ENCODE data around the gene ZMYND8.
A peak's percentile ranks its signal among the peaks of the same experiment; 100 is the strongest.

ZMYND8 gene

DNA sequence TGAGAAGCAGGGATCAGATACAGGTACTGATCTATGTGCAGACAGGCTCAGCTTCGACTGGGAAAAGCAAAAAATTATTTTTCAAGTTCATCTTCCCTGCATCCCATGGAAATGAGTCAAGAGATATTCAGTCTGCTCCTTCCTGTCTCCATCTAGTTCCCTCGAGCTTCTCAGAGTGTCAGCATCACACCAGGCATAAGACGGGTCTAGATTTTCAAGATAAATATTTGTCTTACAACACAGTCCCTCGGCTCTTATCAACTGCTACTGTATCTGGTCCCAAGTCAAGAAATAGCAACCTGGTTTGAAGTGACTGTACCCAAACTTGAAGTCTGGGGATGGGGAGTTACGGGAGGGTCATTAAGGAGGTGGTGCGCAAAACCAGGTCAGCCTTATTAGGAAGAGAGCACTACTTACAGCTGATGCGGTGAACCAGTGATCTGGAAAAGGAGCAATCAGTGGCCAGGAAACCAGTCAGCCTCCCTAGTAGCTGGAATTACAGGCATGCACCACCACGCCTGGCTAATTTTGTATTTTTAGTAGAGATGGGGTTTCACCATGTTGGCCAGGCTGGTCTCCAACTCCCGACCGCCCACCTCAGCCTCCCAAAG is 29.7 kb downstream of the ZMYND8 start:
- peak; percentile 52 for DNase-seq (ENCODE audit: low read depth)
- H3K4me3 ChIP-seq (replicated peaks; ENCODE audit: low read depth, low read length): no peak overlapping the region
- TF ChIP-seq, protein P1, sequence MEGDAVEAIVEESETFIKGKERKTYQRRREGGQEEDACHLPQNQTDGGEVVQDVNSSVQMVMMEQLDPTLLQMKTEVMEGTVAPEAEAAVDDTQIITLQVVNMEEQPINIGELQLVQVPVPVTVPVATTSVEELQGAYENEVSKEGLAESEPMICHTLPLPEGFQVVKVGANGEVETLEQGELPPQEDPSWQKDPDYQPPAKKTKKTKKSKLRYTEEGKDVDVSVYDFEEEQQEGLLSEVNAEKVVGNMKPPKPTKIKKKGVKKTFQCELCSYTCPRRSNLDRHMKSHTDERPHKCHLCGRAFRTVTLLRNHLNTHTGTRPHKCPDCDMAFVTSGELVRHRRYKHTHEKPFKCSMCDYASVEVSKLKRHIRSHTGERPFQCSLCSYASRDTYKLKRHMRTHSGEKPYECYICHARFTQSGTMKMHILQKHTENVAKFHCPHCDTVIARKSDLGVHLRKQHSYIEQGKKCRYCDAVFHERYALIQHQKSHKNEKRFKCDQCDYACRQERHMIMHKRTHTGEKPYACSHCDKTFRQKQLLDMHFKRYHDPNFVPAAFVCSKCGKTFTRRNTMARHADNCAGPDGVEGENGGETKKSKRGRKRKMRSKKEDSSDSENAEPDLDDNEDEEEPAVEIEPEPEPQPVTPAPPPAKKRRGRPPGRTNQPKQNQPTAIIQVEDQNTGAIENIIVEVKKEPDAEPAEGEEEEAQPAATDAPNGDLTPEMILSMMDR (IDR thresholded peaks at IDR 0.05; ENCODE audit: low read length, missing control alignments): no peak

DNA sequence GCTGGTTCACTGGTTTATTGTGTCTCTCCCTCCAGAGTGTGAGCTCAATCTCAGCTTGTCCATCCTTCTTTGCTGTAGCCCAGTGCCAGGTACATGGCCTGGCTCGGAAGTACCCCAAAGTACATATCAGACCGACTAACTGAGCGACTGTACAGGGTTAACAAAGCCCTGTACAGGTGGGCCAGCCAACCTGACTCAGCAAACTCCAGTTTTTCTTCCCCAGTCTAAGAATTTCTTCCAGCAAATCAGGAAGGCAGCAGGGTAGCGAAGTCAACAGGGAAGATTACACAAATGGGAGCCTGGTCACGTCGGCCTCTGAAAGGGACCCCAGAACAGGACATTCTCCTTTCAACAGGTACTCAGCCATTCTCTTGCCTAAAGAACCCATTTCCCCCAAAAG is 31.3 kb downstream of the ZMYND8 start:
- TF ChIP-seq, protein P1 (IDR thresholded peaks at IDR 0.05; ENCODE audit: low read length, missing control alignments): no peak
- no peak overlapping the region for H3K4me3 ChIP-seq (replicated peaks; ENCODE audit: low read depth, low read length)
- no peak for DNase-seq (ENCODE audit: low read depth)

GRCh38 chr20:47320990-47321805 is 35.3 kb downstream of the ZMYND8 start:
- TF ChIP-seq, protein P1 (IDR thresholded peaks at IDR 0.05; ENCODE audit: low read length, missing control alignments): no peak
- no peak for DNase-seq (ENCODE audit: low read depth)
- no peak overlapping the region for H3K4me3 ChIP-seq (replicated peaks; ENCODE audit: low read depth, low read length)

GRCh38 chr20:47319517-47320252 is 36.8 kb downstream of the ZMYND8 start:
- DNase-seq (ENCODE audit: low read depth): peak; percentile 93
- TF ChIP-seq, protein P1 (IDR thresholded peaks at IDR 0.05; ENCODE audit: low read length, missing control alignments): no peak
- peak overlapping the region; percentile 34 for H3K4me3 ChIP-seq (replicated peaks; ENCODE audit: low read depth, low read length)

DNA sequence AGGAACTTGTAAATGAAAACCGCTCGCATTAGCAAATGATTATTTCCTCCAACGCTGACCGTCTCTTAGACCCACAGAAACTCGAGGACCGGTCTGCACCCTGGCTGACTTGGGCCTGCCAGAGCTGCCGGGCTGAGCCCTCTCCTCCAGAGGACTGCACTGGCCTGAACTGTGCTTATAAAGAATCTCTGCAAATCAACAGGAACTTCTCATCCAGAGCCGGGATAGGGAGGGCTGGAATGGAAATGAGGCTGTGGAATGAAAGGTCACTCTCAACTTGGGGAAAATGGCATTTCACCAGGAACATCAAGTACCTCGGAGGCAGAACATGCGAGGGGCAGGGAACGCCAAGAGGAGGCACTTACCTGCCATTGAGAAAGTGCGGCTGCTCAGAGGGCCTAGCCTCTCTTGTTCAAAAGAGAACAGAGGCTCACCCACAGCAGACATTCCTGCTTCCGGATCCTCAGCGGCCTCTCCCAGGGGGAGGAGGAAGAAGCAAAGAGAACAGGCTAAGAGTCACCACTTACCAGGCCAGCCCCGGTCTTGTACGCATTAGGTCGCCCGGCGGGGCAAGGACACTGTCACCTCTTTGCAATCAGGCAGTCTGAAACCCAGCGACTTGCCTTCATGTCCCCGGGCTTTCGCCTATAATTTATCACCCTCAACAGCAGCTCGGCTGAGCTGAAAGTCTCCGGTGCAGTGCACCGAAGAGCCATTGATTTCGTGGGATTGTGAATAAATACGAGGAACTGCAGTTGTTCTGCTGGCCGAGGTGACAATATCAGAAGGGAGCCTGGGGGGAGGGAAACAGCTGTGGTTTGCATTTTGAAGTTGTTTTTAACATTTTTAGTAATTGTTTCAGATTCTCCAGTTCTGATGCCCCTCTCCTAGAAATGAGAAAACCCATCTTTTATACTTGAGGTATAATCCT is 37.6 kb downstream of the ZMYND8 start:
- DNase-seq (ENCODE audit: low read depth): peak; percentile 82
- H3K4me3 ChIP-seq (replicated peaks; ENCODE audit: low read depth, low read length): peak overlapping the region; percentile 34
- TF ChIP-seq, protein P1 (IDR thresholded peaks at IDR 0.05; ENCODE audit: low read length, missing control alignments): no peak

- TF ChIP-seq, protein P1 (IDR thresholded peaks at IDR 0.05; ENCODE audit: low read length, missing control alignments): no peak
- peak; percentile 91 for DNase-seq (ENCODE audit: low read depth)
- H3K4me3 ChIP-seq (replicated peaks; ENCODE audit: low read depth, low read length): peak overlapping the region; percentile 34
Measured at GRCh38 chr20:47318027-47318585, 38.4 kb downstream of the ZMYND8 start.
